SHP77 treated with DMSO at 0.1 percent for 48 hours (cell line): ENCODE measurements around the gene ZNF268.

Source experiments
- DNase-seq: peaks from one replicate; lab custom pipeline; 2025; lab: John Stamatoyannopoulos, UW

Gene ZNF268

GRCh38 chr12:133181238-133181959 is at the start of gene ZNF268:
Gene ZNF268, plus strand, starts transcription at chr12:133181495. Its CDS starts 503 bp downstream, at chr12:133181998.
- DNase-seq, result peak; percentile 86

DNA sequence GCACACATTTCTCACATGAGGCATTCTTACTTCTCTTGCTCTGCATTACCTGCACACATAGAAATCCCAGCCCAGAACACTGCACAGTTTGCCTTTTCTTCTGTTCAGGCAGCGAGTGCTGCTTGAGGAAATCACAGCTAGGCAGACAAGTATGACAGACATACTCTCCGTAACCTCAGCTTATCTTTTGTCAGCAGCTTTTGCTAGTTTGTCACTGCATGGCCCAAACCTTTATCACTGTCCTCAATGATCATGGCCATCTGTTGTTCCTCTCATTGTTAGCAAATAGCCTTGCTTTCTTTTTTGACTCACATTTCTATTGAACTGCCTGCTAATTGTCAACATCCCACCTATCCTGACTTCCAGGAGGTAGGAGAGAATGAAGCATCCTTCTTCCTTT is 45.5 kb upstream of the ZNF268 start:
- no peak for DNase-seq

DNA sequence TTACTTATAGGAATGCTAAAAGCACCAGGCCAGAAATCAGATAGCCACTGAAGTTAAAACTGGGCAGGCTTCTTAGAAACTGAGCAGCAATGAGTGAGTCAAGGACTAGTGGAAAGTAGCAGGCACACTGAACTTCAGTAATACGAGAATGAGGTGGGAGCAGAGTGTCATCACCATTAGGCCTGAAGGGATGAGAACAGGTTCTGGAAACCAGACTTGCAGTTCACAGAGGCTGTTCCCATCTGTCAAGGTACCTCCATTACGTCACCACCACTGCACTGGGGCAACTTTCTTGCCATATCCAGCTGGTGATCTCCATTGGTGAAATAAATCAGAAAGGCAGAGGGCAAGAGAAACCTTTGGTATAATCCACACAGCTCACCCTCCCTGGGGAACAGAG is 35.3 kb upstream of the ZNF268 start:
- DNase-seq, result no peak

GRCh38 chr12:133156125-133156690 is 25.1 kb upstream of the ZNF268 start:
- no peak for DNase-seq

- no peak for DNase-seq
Measured at GRCh38 chr12:133165776-133166175, 15.5 kb upstream of the ZNF268 start.

GRCh38 chr12:133172491-133172890 is 8.8 kb upstream of the ZNF268 start:
- DNase-seq, result no peak

GRCh38 chr12:133174901-133175300 is 6.4 kb upstream of the ZNF268 start:
- no peak for DNase-seq

GRCh38 chr12:133180669-133181068 is 626 bp upstream of the ZNF268 start:
- DNase-seq, result no peak

- no peak for DNase-seq
Measured at GRCh38 chr12:133190176-133190575, 8.9 kb downstream of the ZNF268 start.

- DNase-seq, result no peak
Measured at GRCh38 chr12:133192847-133193246, 11.6 kb downstream of the ZNF268 start.

- DNase-seq, result no peak
Measured at GRCh38 chr12:133201888-133202287, 20.6 kb downstream of the ZNF268 start.

DNA sequence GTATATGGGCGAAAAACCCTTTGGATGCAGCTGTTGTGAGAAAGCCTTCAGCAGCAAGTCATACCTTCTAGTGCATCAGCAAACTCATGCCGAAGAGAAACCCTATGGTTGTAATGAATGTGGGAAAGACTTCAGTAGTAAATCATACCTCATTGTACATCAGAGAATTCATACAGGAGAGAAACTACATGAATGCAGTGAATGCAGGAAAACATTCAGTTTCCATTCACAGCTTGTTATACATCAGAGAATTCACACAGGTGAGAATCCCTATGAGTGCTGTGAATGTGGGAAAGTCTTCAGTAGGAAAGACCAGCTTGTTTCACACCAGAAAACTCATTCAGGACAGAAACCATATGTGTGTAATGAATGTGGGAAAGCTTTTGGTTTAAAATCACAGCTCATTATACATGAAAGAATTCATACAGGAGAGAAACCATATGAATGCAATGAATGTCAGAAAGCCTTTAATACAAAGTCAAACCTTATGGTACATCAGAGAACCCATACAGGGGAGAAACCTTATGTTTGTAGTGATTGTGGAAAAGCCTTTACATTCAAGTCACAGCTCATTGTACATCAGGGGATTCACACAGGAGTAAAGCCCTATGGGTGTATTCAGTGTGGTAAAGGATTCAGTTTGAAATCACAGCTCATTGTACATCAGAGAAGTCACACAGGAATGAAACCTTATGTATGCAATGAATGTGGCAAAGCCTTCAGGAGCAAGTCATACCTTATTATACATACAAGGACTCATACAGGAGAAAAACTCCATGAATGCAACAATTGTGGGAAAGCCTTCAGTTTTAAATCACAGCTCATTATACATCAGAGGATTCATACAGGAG is 21.4 kb downstream of the ZNF268 start:
- no peak for DNase-seq

GRCh38 chr12:133203344-133204263 is 22.3 kb downstream of the ZNF268 start:
- DNase-seq, result no peak

- DNase-seq, result no peak
Measured at GRCh38 chr12:133204264-133204603, 22.9 kb downstream of the ZNF268 start.

DNA sequence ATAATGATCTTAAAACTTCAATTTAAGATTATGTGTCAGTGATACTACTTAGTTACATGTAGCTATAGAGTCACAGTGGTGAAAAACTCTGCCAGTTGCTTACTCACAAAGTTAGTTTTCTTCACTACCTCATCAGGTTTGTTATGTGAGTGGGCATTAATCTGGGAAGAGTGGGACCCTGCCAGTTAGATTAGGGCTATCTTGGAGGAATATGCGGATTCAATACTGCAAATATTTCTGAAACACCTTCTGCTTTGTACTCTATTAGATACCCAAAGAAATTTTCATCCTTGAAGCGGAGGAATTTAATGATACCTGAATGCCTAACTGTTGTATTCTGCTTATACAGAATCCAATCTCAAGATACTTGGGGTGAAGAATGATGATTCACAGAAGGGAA is 25.1 kb downstream of the ZNF268 start:
- no peak for DNase-seq

DNA sequence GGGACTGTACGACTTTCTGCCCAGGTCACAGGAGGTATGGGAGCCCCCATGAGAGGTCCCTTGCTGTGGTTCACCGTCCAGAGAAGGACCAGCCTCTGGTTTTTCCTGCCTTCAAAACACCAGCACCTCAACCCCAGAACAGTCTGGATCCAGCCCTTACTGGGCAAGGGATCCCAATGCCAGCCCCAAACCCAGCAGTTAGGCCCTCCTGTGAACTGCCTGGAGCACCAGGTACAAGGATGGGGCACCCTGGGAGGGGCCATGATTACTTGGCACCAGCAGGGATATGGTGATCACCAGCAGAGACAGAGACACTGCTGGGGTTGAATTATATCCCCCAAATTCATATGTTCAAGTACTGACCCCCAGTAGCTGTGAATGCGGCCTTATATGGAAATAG is 34.4 kb downstream of the ZNF268 start:
- no peak for DNase-seq

- DNase-seq, result no peak
Measured at GRCh38 chr12:133217219-133217618, 35.9 kb downstream of the ZNF268 start.

DNA sequence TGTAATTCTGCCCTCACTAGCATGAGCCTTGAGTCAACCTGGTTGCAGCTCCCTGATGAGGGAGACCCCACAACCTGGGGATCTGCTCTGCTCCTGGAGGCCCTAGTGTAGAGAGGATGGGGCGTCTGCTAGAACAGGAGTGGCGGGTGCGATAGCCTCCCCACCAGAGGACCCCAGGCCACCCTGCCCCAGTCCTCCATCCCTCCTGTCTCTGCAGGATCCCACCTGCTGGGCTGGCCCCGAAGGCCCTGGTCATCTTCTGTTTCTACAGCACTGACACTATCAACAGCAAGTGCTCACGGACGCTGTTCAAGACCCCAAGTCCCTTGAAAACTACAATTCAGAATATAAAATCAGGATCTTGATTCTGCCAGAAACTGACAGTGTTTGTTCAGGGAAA is 39.2 kb downstream of the ZNF268 start:
- no peak for DNase-seq

DNA sequence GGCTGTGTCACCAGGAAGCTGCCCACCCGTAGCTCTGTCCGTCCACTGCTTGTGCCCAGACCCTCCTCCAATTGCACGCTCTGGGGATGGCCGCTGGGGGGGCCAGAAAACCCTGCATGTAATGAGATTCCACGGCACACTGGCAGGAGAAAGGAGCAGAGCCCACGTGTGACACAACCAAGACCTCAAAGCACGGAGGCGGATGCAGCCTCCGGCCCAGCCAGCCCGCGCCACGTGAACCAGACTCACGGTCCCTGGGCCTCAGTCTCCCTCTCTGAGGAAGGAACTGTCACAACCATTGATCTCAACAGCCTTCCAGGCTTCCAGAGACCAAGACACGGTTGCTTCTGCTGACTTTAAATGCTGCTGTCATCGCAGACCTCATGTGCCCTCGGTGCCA is 39.9 kb downstream of the ZNF268 start:
- DNase-seq, result no peak

DNA sequence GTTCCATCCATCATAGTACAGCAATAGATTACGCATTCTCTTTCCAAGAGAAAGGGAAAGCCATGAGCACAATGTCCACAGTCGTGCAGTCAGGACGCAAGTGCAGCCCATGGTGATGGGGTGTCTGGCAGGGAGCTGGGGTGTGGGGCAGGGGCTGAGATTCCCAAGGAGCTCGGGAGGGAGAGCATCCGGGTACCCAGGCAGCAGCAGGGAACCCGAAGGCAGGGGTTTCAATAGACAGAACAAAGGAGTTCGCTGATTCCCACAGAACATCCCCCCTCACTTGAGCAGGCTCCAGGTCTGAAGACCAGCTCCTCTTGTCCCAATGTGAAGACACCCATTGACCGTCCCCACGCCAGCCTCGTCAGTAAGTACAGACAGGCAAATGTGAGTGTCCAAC is 40.9 kb downstream of the ZNF268 start:
- no peak for DNase-seq

- DNase-seq, result no peak
Measured at GRCh38 chr12:133225527-133225926, 44.2 kb downstream of the ZNF268 start.

GRCh38 chr12:133226690-133227089 is 45.4 kb downstream of the ZNF268 start:
- DNase-seq, result no peak
